Keratinocyte (primary cell): ENCODE results near the gene MOB2. TPM values are rescaled to one million over a fixed set of nuclear protein-coding genes. Genes with fewer than 3 reads are reported as not detected.

Experiments
- DNase-seq: peaks from one replicate; pipeline ENCODE4 v3.0.0-alpha.2; 2011; ENCODE audit warnings: low read depth, missing footprints, low spot score
- FAIRE-seq: peaks from 2 replicates; lab custom pipeline; 2011; peaks lifted over from hg19 to GRCh38; lab: Jason Lieb, UNC
- H2AFZ ChIP-seq: 2 replicates; pipeline ENCODE4 v1.6.0; 2012; ENCODE audit warnings: low read length, control low read depth, inconsistent platforms; ENCODE audit not compliant: control insufficient read depth
- H3K27ac ChIP-seq: 2 replicates; pipeline ENCODE4 v1.5.1; 2011; ENCODE audit warnings: low read length; ENCODE audit not compliant: control insufficient read depth, insufficient read depth
- H3K27me3 ChIP-seq: 3 replicates; pipeline ENCODE4 v1.6.0; 2011; ENCODE audit warnings: low read length; ENCODE audit not compliant: control insufficient read depth, insufficient read depth; ENCODE audit errors: extremely low read depth
- H3K36me3 ChIP-seq, 2 experiments: 2 replicates in 1 of 2; 3 replicates in 1 of 2; pipeline ENCODE4 v1.5.1; 2011; ENCODE audit warnings: low read length in 2 of 2, mild to moderate bottlenecking in 1 of 2; ENCODE audit not compliant: control insufficient read depth in 2 of 2, insufficient read depth in 2 of 2; ENCODE audit errors: extremely low read depth in 1 of 2
- H3K4me1 ChIP-seq: 3 replicates; pipeline ENCODE4 v1.5.1; 2011; ENCODE audit warnings: low read length; ENCODE audit not compliant: control insufficient read depth, insufficient read depth; ENCODE audit errors: extremely low read depth
- H3K4me2 ChIP-seq: 3 replicates; pipeline ENCODE4 v1.6.0; 2011; ENCODE audit warnings: low read depth, low read length; ENCODE audit not compliant: control insufficient read depth, insufficient read depth; ENCODE audit errors: extremely low read depth
- H3K4me3 ChIP-seq, 3 experiments: fragments of 200-600 bp in 1 of 3; sonication (generic) in 1 of 3; 2 replicates in 2 of 3; 3 replicates in 1 of 3; pipeline ENCODE4 v1.5.1; 2011 to 2016; ENCODE audit warnings: low read length in 3 of 3, mild to moderate bottlenecking in 3 of 3, control low read depth in 2 of 3, inconsistent platforms in 1 of 3, low read depth in 1 of 3, mixed read lengths in 1 of 3, mixed run types in 1 of 3, moderate library complexity in 1 of 3; ENCODE audit not compliant: control insufficient read depth in 2 of 3, insufficient read depth in 2 of 3; ENCODE audit errors: extremely low read depth in 1 of 3
- H3K79me2 ChIP-seq: 2 replicates; pipeline ENCODE4 v1.6.0; 2012; ENCODE audit warnings: low read length; ENCODE audit not compliant: control insufficient read depth, insufficient read depth
- H3K9ac ChIP-seq: 3 replicates; pipeline ENCODE4 v1.6.0; 2011; ENCODE audit warnings: low read length; ENCODE audit not compliant: control insufficient read depth, insufficient read depth; ENCODE audit errors: extremely low read depth
- H3K9me1 ChIP-seq: 3 replicates; pipeline ENCODE4 v1.6.0; 2011; ENCODE audit warnings: low read length; ENCODE audit not compliant: control insufficient read depth, insufficient read depth; ENCODE audit errors: extremely low read depth
- H3K9me3 ChIP-seq: 2 replicates; pipeline ENCODE4 v1.5.1; 2012; ENCODE audit warnings: low read depth, low read length; ENCODE audit not compliant: control insufficient read depth
- H4K20me1 ChIP-seq: 3 replicates; pipeline ENCODE4 v1.6.0; 2011; ENCODE audit warnings: low read length; ENCODE audit not compliant: control insufficient read depth, insufficient read depth; ENCODE audit errors: extremely low read depth
- CTCF ChIP-seq, 3 experiments: IDR thresholded peaks in 1 of 3; conservative IDR thresholded peaks in 1 of 3; optimal IDR thresholded peaks in 1 of 3; 2 replicates in 2 of 3; 3 replicates in 1 of 3; pipeline versions ENCODE3 to v1.5.1; 2011; ENCODE audit warnings: low read length in 3 of 3, mild to moderate bottlenecking in 3 of 3, moderate library complexity in 2 of 3, control low read depth in 1 of 3, inconsistent platforms in 1 of 3; ENCODE audit not compliant: insufficient read depth in 2 of 3; ENCODE audit errors: extremely low read depth in 1 of 3
- EZH2 ChIP-seq: IDR thresholded peaks from one replicate; pipeline ENCODE4 v1.6.1; 2012; ENCODE audit warnings: inconsistent platforms, mild to moderate bottlenecking, low read length, moderate library complexity
- dilution Hi-C: fragments of 300-500 bp; cut with MboI; formaldehyde crosslinking; loops from one replicate; pipeline ENCODE4 v1.7.0; 2020; ENCODE audit warnings: low sequenced_read_pairs; ENCODE audit not compliant: extremely low pct_ligation_motif_present
- polyA plus RNA-seq, 5 experiments: library from polyadenylated mRNA; depleted of rRNA in 3 of 5; stranded (reverse) in 3 of 5; stranded (forward) in 1 of 5; unstranded in 1 of 5; fragments of >200 nt; gene quantifications; 1 replicate in 1 of 5; 2 replicates in 3 of 5; 3 replicates in 1 of 5; pipeline versions ENCODE4 v1.2.1 to v1.2.3, GENCODE V29; 2011 to 2012; ENCODE audit warnings: missing spikeins in 2 of 5, low read depth in 1 of 5, low replicate concordance in 1 of 5

Gene MOB2
- polyA plus RNA-seq, 1 donor (not counting 4 experiments of a cell fraction or from before 2014, with no cell fraction given), result 37.7 TPM

GRCh38 chr11:1444321-1444720, 42.3 kb downstream of the MOB2 start:
- Histone ChIP-seq H3K9me1 (no peaks in the 10 kb centered on the region), H2AFZ (no peak overlapping the region), H3K4me3 (no peak overlapping the region), H3K79me2 (no peaks in the 10 kb centered on the region), H3K4me2 (no peak overlapping the region), H3K9ac (no peak overlapping the region), H3K27me3 (peaks cover 63% of the 10 kb centered on the region), H3K9me3 (no peaks in the 10 kb centered on the region), H3K36me3 (no peaks in the 10 kb centered on the region), H4K20me1 (no peaks in the 10 kb centered on the region), H3K4me1 (peaks cover 3% of the 10 kb centered on the region), H3K27ac (no peak overlapping the region)
- FAIRE-seq (no peak), DNase-seq (no peak)
- no peak for TF ChIP-seq CTCF (optimal IDR thresholded peaks at IDR 0.05 in 1 of 3, IDR thresholded peaks at IDR 0.05 in 1 of 3, conservative IDR thresholded peaks at IDR 0.05 in 1 of 3; ENCODE audit: extremely low read depth in 1 of 3, insufficient read depth in 2 of 3, low read length in 3 of 3)
- TF ChIP-seq EZH2, result peak; percentile 83
- dilution Hi-C loops, result no loop called here

- H3K79me2 ChIP-seq, result no peaks in the 10 kb centered on the region
- no peak overlapping the region for H3K27ac ChIP-seq
- H2AFZ ChIP-seq, result no peak overlapping the region
- H3K36me3 ChIP-seq, result no peaks in the 10 kb centered on the region
- no peak overlapping the region for H3K4me3 ChIP-seq
- DNase-seq (no peak), FAIRE-seq (no peak)
- dilution Hi-C loops, result no loop called here
- H3K27me3 ChIP-seq, result peaks cover 57% of the 10 kb centered on the region
- no peak overlapping the region for H3K4me2 ChIP-seq
- H3K9me1 ChIP-seq, result no peaks in the 10 kb centered on the region
- peaks cover 3% of the 10 kb centered on the region for H3K4me1 ChIP-seq
- TF ChIP-seq EZH2 (no peak), CTCF (optimal IDR thresholded peaks at IDR 0.05 in 1 of 3, IDR thresholded peaks at IDR 0.05 in 1 of 3, conservative IDR thresholded peaks at IDR 0.05 in 1 of 3; ENCODE audit: extremely low read depth in 1 of 3, insufficient read depth in 2 of 3, low read length in 3 of 3) (no peak)
- no peak overlapping the region for H3K9ac ChIP-seq
- no peaks in the 10 kb centered on the region for H3K9me3 ChIP-seq
- H4K20me1 ChIP-seq, result no peaks in the 10 kb centered on the region
These were observed 42.8 kb downstream of the MOB2 start for GRCh38 chr11:1443737-1444136.
